GM21515 (cell line): Measurements from ENCODE around the gene CACNA1E.

Experiments
- ATAC-seq: cut with Tn5 transposase; IDR thresholded peaks from one replicate; pipeline ENCODE4 v1.9.1; 2021; ENCODE audit not compliant: unreplicated experiment

CACNA1E gene

GRCh38 chr1:181483285-181484195 lies at the start of gene CACNA1E:
TSS of gene CACNA1E (plus strand) at chr1:181483517. CDS start at chr1:181483745, 228 bp downstream.
- no peak for ATAC-seq

GRCh38 chr1:181433931-181434330 lies 49.4 kb upstream of the CACNA1E start:
- ATAC-seq = no peak

GRCh38 chr1:181438013-181438412 lies 45.3 kb upstream of the CACNA1E start:
- peak; percentile 68 for ATAC-seq

GRCh38 chr1:181440510-181440909 lies 42.8 kb upstream of the CACNA1E start:
- no peak for ATAC-seq

GRCh38 chr1:181442181-181442525 lies 41.2 kb upstream of the CACNA1E start:
- no peak for ATAC-seq

GRCh38 chr1:181443231-181443853 lies 40.0 kb upstream of the CACNA1E start:
- ATAC-seq = no peak

GRCh38 chr1:181445436-181445835 lies 37.9 kb upstream of the CACNA1E start:
- ATAC-seq = no peak

- ATAC-seq = no peak
These were observed 34.9 kb upstream of the CACNA1E start for GRCh38 chr1:181448461-181448860.

- ATAC-seq = no peak
These were observed 31.6 kb upstream of the CACNA1E start for GRCh38 chr1:181451661-181452230.

GRCh38 chr1:181452746-181453145 lies 30.6 kb upstream of the CACNA1E start:
- no peak for ATAC-seq

- no peak for ATAC-seq
These were observed 29.6 kb upstream of the CACNA1E start for GRCh38 chr1:181453541-181454201.

- no peak for ATAC-seq
These were observed 26.8 kb upstream of the CACNA1E start for GRCh38 chr1:181456551-181456950.

GRCh38 chr1:181458419-181458818 lies 24.9 kb upstream of the CACNA1E start:
- no peak for ATAC-seq

- no peak for ATAC-seq
These were observed 24.2 kb upstream of the CACNA1E start for GRCh38 chr1:181459067-181459466.

GRCh38 chr1:181469829-181470228 lies 13.5 kb upstream of the CACNA1E start:
- no peak for ATAC-seq

GRCh38 chr1:181475580-181475979 lies 7.7 kb upstream of the CACNA1E start:
- no peak for ATAC-seq

GRCh38 chr1:181476581-181476980 lies 6.7 kb upstream of the CACNA1E start:
- ATAC-seq = no peak

- ATAC-seq = no peak
These were observed 5.0 kb upstream of the CACNA1E start for GRCh38 chr1:181478306-181478705.

GRCh38 chr1:181479137-181479745 lies 4.1 kb upstream of the CACNA1E start:
- ATAC-seq = peak; percentile 63

- ATAC-seq = no peak
These were observed 1.3 kb upstream of the CACNA1E start for GRCh38 chr1:181482001-181482430.
